Neural progenitor cell (in vitro differentiated cells): ENCODE data around the gene ASTN2. TPM values are rescaled to one million over a fixed set of nuclear protein-coding genes. Genes with fewer than 3 reads are reported as not detected.

Source experiments
- DNase-seq: peaks from one replicate; pipeline ENCODE4 v3.0.0-alpha.2; 2016; ENCODE audit warnings: low spot score
- H2AFZ ChIP-seq: fragments of 200-600 bp; sonication (generic); replicated peaks from 2 replicates; pipeline ENCODE4 v1.6.1; 2016; ENCODE audit warnings: antibody characterized with exemption
- H3F3A ChIP-seq: fragments of 200-600 bp; sonication (generic); 2 replicates; pipeline ENCODE4 v1.6.1; 2016; ENCODE audit warnings: antibody characterized with exemption, low read depth
- H3K27ac ChIP-seq: fragments of 200-600 bp; sonication (generic); 2 replicates; pipeline ENCODE4 v1.5.1; 2016; ENCODE audit warnings: mild to moderate bottlenecking
- H3K27me3 ChIP-seq: fragments of 200-600 bp; sonication (generic); 2 replicates; pipeline ENCODE4 v1.6.1; 2016; ENCODE audit warnings: mild to moderate bottlenecking, moderate library complexity
- H3K36me3 ChIP-seq: fragments of 200-600 bp; sonication (generic); 2 replicates; pipeline ENCODE4 v1.5.1; 2016
- H3K4me1 ChIP-seq: fragments of 200-600 bp; sonication (generic); 2 replicates; pipeline ENCODE4 v1.6.1; 2016; ENCODE audit warnings: mixed run types
- H3K4me2 ChIP-seq: fragments of 200-600 bp; sonication (generic); 2 replicates; pipeline ENCODE4 v1.6.1; 2016
- H3K4me3 ChIP-seq: fragments of 200-600 bp; sonication (generic); 2 replicates; pipeline ENCODE4 v1.5.1; 2016
- H3K79me2 ChIP-seq: fragments of 200-600 bp; sonication (generic); 2 replicates; pipeline ENCODE4 v1.6.1; 2016; ENCODE audit warnings: low read depth
- H3K9ac ChIP-seq: fragments of 200-600 bp; sonication (generic); 2 replicates; pipeline ENCODE4 v1.6.1; 2016
- H3K9me3 ChIP-seq: fragments of 200-600 bp; sonication (generic); 2 replicates; pipeline ENCODE4 v1.5.1; 2016; ENCODE audit warnings: low read depth
- H4K20me1 ChIP-seq: fragments of 200-600 bp; sonication (generic); 2 replicates; pipeline ENCODE4 v1.6.1; 2016; ENCODE audit warnings: low read depth
- H3K27ac Mint-ChIP-seq: 3 replicates; pipeline ENCODE4 v1.8.0; 2021; ENCODE audit warnings: mixed read lengths
- H3K27me3 Mint-ChIP-seq: 2 replicates; pipeline ENCODE4 v1.8.0; 2022; ENCODE audit warnings: low read depth, mild to moderate bottlenecking, inconsistent platforms, moderate library complexity, mixed read lengths; ENCODE audit not compliant: insufficient read depth
- H3K36me3 Mint-ChIP-seq: 3 replicates; pipeline ENCODE4 v1.8.0; 2021; ENCODE audit warnings: mixed read lengths
- H3K4me1 Mint-ChIP-seq: 3 replicates; pipeline ENCODE4 v1.8.0; 2021; ENCODE audit warnings: mixed read lengths
- H3K4me3 Mint-ChIP-seq: 3 replicates; pipeline ENCODE4 v1.8.0; 2021; ENCODE audit warnings: mild to moderate bottlenecking, moderate library complexity, mixed read lengths
- H3K9me3 Mint-ChIP-seq: 3 replicates; pipeline ENCODE4 v1.8.0; 2020; ENCODE audit warnings: mixed read lengths
- EZH2 ChIP-seq: fragments of 200-600 bp; sonication (generic); IDR thresholded peaks from 2 replicates; pipeline ENCODE4 v1.6.1; 2017; ENCODE audit warnings: antibody characterized with exemption, mild to moderate bottlenecking, moderate library complexity
- EZH2phosphoT487 ChIP-seq: fragments of 200-600 bp; sonication (generic); IDR thresholded peaks from 2 replicates; pipeline ENCODE4 v1.6.1; 2017; ENCODE audit warnings: antibody characterized with exemption
- total RNA-seq: library from RNA; depleted of rRNA; stranded (reverse); fragments of >200 nt; gene quantifications from 2 replicates; pipeline ENCODE4 v1.2.3, GENCODE V29; 2015; ENCODE audit warnings: low replicate concordance
- TF ChIP-seq, protein P1 (sequence below): fragments of 200-600 bp; sonication (generic); IDR thresholded peaks from 2 replicates; pipeline ENCODE4 v1.5.1; 2017; ENCODE audit warnings: antibody characterized with exemption, mild to moderate bottlenecking

The ASTN2 gene
- total RNA-seq, 1 donor from 2014 or later = 8.0 TPM

GRCh38 chr9:117414220-117414905 is 494 bp downstream of the ASTN2 start:
- Histone ChIP-seq H4K20me1 (peaks cover 34% of the 10 kb centered on the region), H3K27ac (no peak overlapping the region), H3K9me3 (no peaks in the 10 kb centered on the region), H2AFZ (peak overlapping the region; percentile 65), H3K79me2 (no peaks in the 10 kb centered on the region), H3K36me3 (no peaks in the 10 kb centered on the region), H3F3A (peaks cover 28% of the 10 kb centered on the region), H3K9ac (no peak overlapping the region), H3K4me3 (peak overlapping the region; percentile 65), H3K27me3 (peaks cover 76% of the 10 kb centered on the region), H3K4me2 (peak overlapping the region; percentile 94), H3K4me1 (peaks cover 12% of the 10 kb centered on the region)
- TF ChIP-seq, protein P1, sequence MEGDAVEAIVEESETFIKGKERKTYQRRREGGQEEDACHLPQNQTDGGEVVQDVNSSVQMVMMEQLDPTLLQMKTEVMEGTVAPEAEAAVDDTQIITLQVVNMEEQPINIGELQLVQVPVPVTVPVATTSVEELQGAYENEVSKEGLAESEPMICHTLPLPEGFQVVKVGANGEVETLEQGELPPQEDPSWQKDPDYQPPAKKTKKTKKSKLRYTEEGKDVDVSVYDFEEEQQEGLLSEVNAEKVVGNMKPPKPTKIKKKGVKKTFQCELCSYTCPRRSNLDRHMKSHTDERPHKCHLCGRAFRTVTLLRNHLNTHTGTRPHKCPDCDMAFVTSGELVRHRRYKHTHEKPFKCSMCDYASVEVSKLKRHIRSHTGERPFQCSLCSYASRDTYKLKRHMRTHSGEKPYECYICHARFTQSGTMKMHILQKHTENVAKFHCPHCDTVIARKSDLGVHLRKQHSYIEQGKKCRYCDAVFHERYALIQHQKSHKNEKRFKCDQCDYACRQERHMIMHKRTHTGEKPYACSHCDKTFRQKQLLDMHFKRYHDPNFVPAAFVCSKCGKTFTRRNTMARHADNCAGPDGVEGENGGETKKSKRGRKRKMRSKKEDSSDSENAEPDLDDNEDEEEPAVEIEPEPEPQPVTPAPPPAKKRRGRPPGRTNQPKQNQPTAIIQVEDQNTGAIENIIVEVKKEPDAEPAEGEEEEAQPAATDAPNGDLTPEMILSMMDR = peak; percentile 23
- no peak for TF ChIP-seq EZH2
- TF ChIP-seq EZH2phosphoT487 = no peak
- peaks cover 28% of the 10 kb centered on the region for H3K27me3 Mint-ChIP-seq
- H3K9me3 Mint-ChIP-seq = no peaks in the 10 kb centered on the region
- DNase-seq = peak; percentile 76
- H3K36me3 Mint-ChIP-seq = no peaks in the 10 kb centered on the region
- H3K27ac Mint-ChIP-seq = no peak overlapping the region
- peak overlapping the region; percentile 89 for H3K4me3 Mint-ChIP-seq
- H3K4me1 Mint-ChIP-seq = peaks cover 5% of the 10 kb centered on the region

- Mint-ChIP-seq H3K27ac (peak overlapping the region; percentile 36), H3K9me3 (no peaks in the 10 kb centered on the region), H3K4me3 (peak overlapping the region; percentile 89), H3K4me1 (peaks cover 5% of the 10 kb centered on the region), H3K36me3 (no peaks in the 10 kb centered on the region), H3K27me3 (peaks cover 28% of the 10 kb centered on the region)
- peaks cover 12% of the 10 kb centered on the region for H3K4me1 ChIP-seq
- H4K20me1 ChIP-seq = peaks cover 36% of the 10 kb centered on the region
- H3K9ac ChIP-seq = no peak overlapping the region
- H3K27ac ChIP-seq = no peak overlapping the region
- peak overlapping the region; percentile 94 for H3K4me2 ChIP-seq
- peak; percentile 83 for DNase-seq
- no peaks in the 10 kb centered on the region for H3K79me2 ChIP-seq
- peaks cover 68% of the 10 kb centered on the region for H3K27me3 ChIP-seq
- peaks cover 28% of the 10 kb centered on the region for H3F3A ChIP-seq
- H3K36me3 ChIP-seq = no peaks in the 10 kb centered on the region
- H3K9me3 ChIP-seq = no peaks in the 10 kb centered on the region
- TF ChIP-seq EZH2phosphoT487 = peak; percentile 38
- TF ChIP-seq EZH2 = peak; percentile 54
- TF ChIP-seq, protein P1 = peak; percentile 47
- H2AFZ ChIP-seq = peak overlapping the region; percentile 65
- H3K4me3 ChIP-seq = peak overlapping the region; percentile 65
These were observed 1.3 kb downstream of the ASTN2 start for GRCh38 chr9:117413346-117414219.

DNA sequence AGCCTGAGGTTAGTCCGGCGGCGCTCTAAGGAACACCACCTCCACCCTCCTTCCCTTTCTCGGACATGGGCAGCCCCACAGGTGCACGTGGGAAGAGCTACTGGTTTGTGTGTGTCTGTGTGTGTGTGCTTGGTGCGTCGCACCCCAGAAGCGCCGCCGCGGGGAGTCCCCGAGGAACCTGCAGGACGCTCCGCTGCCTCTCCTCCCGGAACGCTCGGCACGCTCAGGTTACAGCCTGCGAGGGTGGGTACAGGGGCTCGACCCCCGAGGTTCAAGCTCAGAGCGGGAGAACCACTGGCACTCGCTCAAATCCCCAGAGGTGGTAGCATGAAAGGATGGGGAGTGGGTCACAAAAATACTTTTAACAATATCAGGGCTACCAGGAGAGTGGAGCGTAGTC is 2.0 kb downstream of the ASTN2 start:
- H3K36me3 ChIP-seq = no peaks in the 10 kb centered on the region
- H3K9ac ChIP-seq = no peak overlapping the region
- H3K36me3 Mint-ChIP-seq = no peaks in the 10 kb centered on the region
- peak overlapping the region; percentile 89 for H3K4me3 Mint-ChIP-seq
- H3K4me1 ChIP-seq = peaks cover 14% of the 10 kb centered on the region
- H3K27ac Mint-ChIP-seq = no peak overlapping the region
- peaks cover 38% of the 10 kb centered on the region for H4K20me1 ChIP-seq
- H3K4me3 ChIP-seq = peak overlapping the region; percentile 65
- H3K27ac ChIP-seq = no peak overlapping the region
- H3K9me3 Mint-ChIP-seq = no peaks in the 10 kb centered on the region
- peak; percentile 44 for DNase-seq
- TF ChIP-seq EZH2 = peak; percentile 49
- no peak for TF ChIP-seq EZH2phosphoT487
- TF ChIP-seq, protein P1 = no peak
- peaks cover 5% of the 10 kb centered on the region for H3K4me1 Mint-ChIP-seq
- H3K9me3 ChIP-seq = no peaks in the 10 kb centered on the region
- H3K4me2 ChIP-seq = peak overlapping the region; percentile 94
- H3K27me3 Mint-ChIP-seq = peaks cover 28% of the 10 kb centered on the region
- H3F3A ChIP-seq = peaks cover 28% of the 10 kb centered on the region
- no peaks in the 10 kb centered on the region for H3K79me2 ChIP-seq
- H3K27me3 ChIP-seq = peaks cover 61% of the 10 kb centered on the region
- H2AFZ ChIP-seq = peak overlapping the region; percentile 65
